ENCODE results near the gene ZBTB40. TPM values are rescaled to one million over a fixed set of nuclear protein-coding genes. Genes with fewer than 3 reads are reported as not detected.

The ZBTB40 gene
- total and polyA plus RNA-seq, 9 of the 15 experiments (the other 6 are each of a cell fraction or from before 2014, with no cell fraction given): 2.6 to 26.0 (median 18.8) TPM

GRCh38 chr1:22410401-22410800 is 41.2 kb upstream of the ZBTB40 start (continued):
- TF ChIP-seq RNF219 (CRISPR knock-in tag; IDR thresholded peaks at IDR 0.05) (no peak), HOXB6 (CRISPR knock-in tag; IDR thresholded peaks at IDR 0.05; ENCODE audit: borderline replicate concordance) (no peak), YY1 (IDR thresholded peaks at IDR 0.05; ENCODE audit: borderline replicate concordance in 1 of 3, control insufficient read depth in 1 of 3, extremely low read depth in 1 of 3, insufficient read depth in 3 of 3, insufficient read length in 1 of 3, insufficient replicate concordance in 2 of 3, low read depth in 1 of 3, low read length in 2 of 3) (no peak), CREBBP (IDR thresholded peaks at IDR 0.05; ENCODE audit: low read depth, low read length) (no peak), ZC3H11A (IDR thresholded peaks at IDR 0.05; ENCODE audit: low read depth, low read length) (no peak), ZNF253 (CRISPR knock-in tag; conservative IDR thresholded peaks at IDR 0.05) (no peak), LCOR (CRISPR knock-in tag; IDR thresholded peaks at IDR 0.05) (no peak), CAMTA2 (CRISPR knock-in tag; conservative IDR thresholded peaks at IDR 0.05) (no peak), SIX5 (IDR thresholded peaks at IDR 0.05; ENCODE audit: borderline replicate concordance in 1 of 2, insufficient read depth in 1 of 2, low read depth in 1 of 2, low read length in 2 of 2) (no peak)

Data from K562 (cell line).